Panc1 (cell line): ENCODE results near the gene CISD3. TPM values are rescaled to one million over a fixed set of nuclear protein-coding genes. Genes with fewer than 3 reads are reported as not detected.
A peak's percentile ranks its signal among the peaks of the same experiment; 100 is the strongest.

Experiments used
- ATAC-seq: fragments of 200-7000 bp; cut with Tn5 transposase; 2 replicates; pipeline ENCODE4 v1.9.1; 2020; ENCODE audit warnings: mild to moderate bottlenecking, moderate library complexity
- BruUV-seq: library from RNA; stranded (reverse); fragments of 400-500 nt; replicated peaks from 2 replicates; lab custom pipeline; 2021; lab: Mats Ljungman, UMichigan
- CTCF ChIA-PET: fragments of 300-600 bp; sonication (Branson Sonifier 250); formaldehyde crosslinking; loops from one replicate; lab custom pipeline; 2022; ENCODE audit warnings: antibody characterized with exemption; lab: Charles Lee
- POLR2A ChIA-PET: fragments of 300-600 bp; sonication (Branson Sonifier 250); formaldehyde crosslinking; loops from one replicate; lab custom pipeline; 2022; ENCODE audit warnings: antibody characterized with exemption; lab: Charles Lee
- DNase-seq: peaks from one replicate; pipeline ENCODE4 v3.0.0-alpha.2; 2010; ENCODE audit warnings: low read depth, low spot score
- H3K27ac ChIP-seq: 2 replicates; pipeline ENCODE4 v1.5.1; 2011; ENCODE audit warnings: mild to moderate bottlenecking, low read length, inconsistent platforms
- H3K27me3 ChIP-seq: fragments of 200-500 bp; sonication (Bioruptor generic); 2 replicates; pipeline ENCODE4 v1.6.0; 2014; ENCODE audit warnings: low read length, inconsistent platforms; ENCODE audit not compliant: control insufficient read depth, insufficient read depth
- H3K36me3 ChIP-seq: fragments of 200-500 bp; sonication (Bioruptor generic); 2 replicates; pipeline ENCODE4 v1.5.1; 2014; ENCODE audit warnings: inconsistent platforms, mild to moderate bottlenecking, low read length, moderate library complexity; ENCODE audit not compliant: control insufficient read depth, insufficient read depth
- H3K4me1 ChIP-seq: 2 replicates; pipeline ENCODE4 v1.5.1; 2011; ENCODE audit warnings: inconsistent platforms, mild to moderate bottlenecking, low read length, moderate library complexity; ENCODE audit not compliant: control insufficient read depth, insufficient read depth
- H3K4me3 ChIP-seq, 2 experiments: 2 replicates each; pipeline ENCODE4 v1.5.1; 2011 to 2012; ENCODE audit warnings: low read depth in 2 of 2, low read length in 2 of 2, mild to moderate bottlenecking in 2 of 2, inconsistent platforms in 1 of 2, moderate library complexity in 1 of 2
- H3K9me3 ChIP-seq: fragments of 200-500 bp; sonication (Bioruptor generic); 2 replicates; pipeline ENCODE4 v1.5.1; 2014; ENCODE audit warnings: low read depth, mild to moderate bottlenecking, inconsistent platforms, low read length, moderate library complexity; ENCODE audit not compliant: control insufficient read depth, insufficient read depth
- CTCF ChIP-seq: fragments of 450-650 bp; IDR thresholded peaks from 2 replicates; pipeline ENCODE4 v1.5.1; 2017; ENCODE audit warnings: mild to moderate bottlenecking
- POLR2AphosphoS5 ChIP-seq: IDR thresholded peaks from 2 replicates; pipeline ENCODE4 v1.6.1; 2012; ENCODE audit warnings: mild to moderate bottlenecking, low read depth, low read length, moderate library complexity
- REST ChIP-seq, 2 experiments: IDR thresholded peaks; 2 replicates each; pipeline ENCODE4 v1.6.1; 2011 to 2012; ENCODE audit warnings: low read depth in 2 of 2, control low read depth in 1 of 2, low read length in 1 of 2, mild to moderate bottlenecking in 1 of 2, moderate library complexity in 1 of 2; ENCODE audit not compliant: insufficient read depth in 1 of 2
- SIN3A ChIP-seq: IDR thresholded peaks from 2 replicates; pipeline ENCODE4 v1.6.1; 2012; ENCODE audit warnings: low read depth, mild to moderate bottlenecking, low read length, moderate library complexity, borderline replicate concordance; ENCODE audit not compliant: insufficient read depth
- TCF7L2 ChIP-seq: IDR thresholded peaks from 2 replicates; pipeline ENCODE4 v1.6.1; 2011; ENCODE audit warnings: mild to moderate bottlenecking, low read depth, low read length, inconsistent platforms
- in situ Hi-C: cut with HindIII; loops from 2 replicates; pipeline ENCODE4 v1.10.0; 2016; ENCODE audit warnings: low sequenced_read_pairs, low pct_unique_long_range_greater_than_20kb
- intact Hi-C: fragments of 100-400 bp; cut with micrococcal nuclease; formaldehyde crosslinking; loops from one replicate; pipeline ENCODE4 v1.10.0; 2022; ENCODE audit not compliant: unreplicated experiment
- total RNA-seq: library from RNA; stranded (reverse); gene quantifications from one replicate; pipeline ENCODE4 v1.2.1, GENCODE V29; 2021; ENCODE audit not compliant: unreplicated experiment

The CISD3 gene
- total RNA-seq, 1 experiment from 2014 or later, result 45.0 TPM

- CTCF ChIA-PET, result interaction anchor here (0.7 kb wide), 1 partner anchor 36 kb away, joined by 7 read pairs; no protein-coding TSS in a partner anchor
- intact Hi-C loops, result no loop called here
Measured at GRCh38 chr17:38698760-38699159, 31.4 kb upstream of the CISD3 start.

GRCh38 chr17:38701504-38702165 lies 28.5 kb upstream of the CISD3 start:
- in situ Hi-C loops, result no loop called here
- Histone ChIP-seq H3K27me3 (no peaks in the 10 kb centered on the region), H3K36me3 (no peaks in the 10 kb centered on the region; the same call in 1 of the 2 replicates), H3K4me3 (peak overlapping the region; percentile 66 to 67), H3K9me3 (no peaks in the 10 kb centered on the region), H3K4me1 (peaks cover 10% of the 10 kb centered on the region), H3K27ac (peak overlapping the region; percentile 83)
- DNase-seq (no peak), ATAC-seq (0 out of 2 replicates have a peak, but pooled peaks have one; percentile 1)
- POLR2A ChIA-PET, result no interaction called here
- CTCF ChIA-PET, result no interaction called here
- intact Hi-C loops, result no loop called here
- no peak for TF ChIP-seq REST (IDR thresholded peaks at IDR 0.05; ENCODE audit: insufficient read depth in 1 of 2, low read depth in 2 of 2, low read length in 1 of 2)
- TF ChIP-seq SIN3A, result no peak
- no peak for TF ChIP-seq POLR2AphosphoS5
- no peak for TF ChIP-seq TCF7L2
- no peak for TF ChIP-seq CTCF
- no TSS peak for BruUV-seq

More at GRCh38 chr17:38698760-38699159, 31.4 kb upstream of the CISD3 start:
- POLR2A ChIA-PET, result no interaction called here
- in situ Hi-C loops, result no loop called here
- no peaks in the 10 kb centered on the region for H3K27me3 ChIP-seq
- H3K9me3 ChIP-seq, result no peaks in the 10 kb centered on the region
- H3K4me3 ChIP-seq, result no peak overlapping the region
- DNase-seq, result no peak
- H3K4me1 ChIP-seq, result peaks cover 13% of the 10 kb centered on the region
- BruUV-seq, result no TSS peak
- TF ChIP-seq POLR2AphosphoS5, result no peak
- TF ChIP-seq REST (IDR thresholded peaks at IDR 0.05; ENCODE audit: insufficient read depth in 1 of 2, low read depth in 2 of 2, low read length in 1 of 2), result no peak
- TF ChIP-seq SIN3A, result no peak
- no peak for TF ChIP-seq TCF7L2
- no peak for TF ChIP-seq CTCF
- no peaks in the 10 kb centered on the region for H3K36me3 ChIP-seq
- no peak for ATAC-seq
- no peak overlapping the region for H3K27ac ChIP-seq
